Stomach (tissue), 4 donors: ENCODE measurements around the gene KLHL29.

ENCODE experiments used
- POLR2A ChIP-seq, 4 donors: fragments of 450-650 bp; IDR thresholded peaks; one replicate each; pipeline ENCODE4 v1.6.1; 2016; ENCODE audit warnings: antibody characterized with exemption in 4 of 4, control low read depth in 2 of 4, mild to moderate bottlenecking in 1 of 4, moderate library complexity in 1 of 4
- POLR2AphosphoS5 ChIP-seq, 3 donors: sonication (generic); formaldehyde crosslinking; IDR thresholded peaks; one replicate each; pipeline ENCODE4 v1.6.1; 2016; ENCODE audit warnings: antibody characterized with exemption in 3 of 3
- TF ChIP-seq, protein P1 (sequence below), 7 experiments: fragments of 450-650 bp in 4 of 7; fragments of 200-600 bp in 3 of 7; sonication (generic) in 3 of 7; IDR thresholded peaks; one replicate each; pipeline ENCODE4 v1.5.1; 2016 to 2019; ENCODE audit warnings: antibody characterized with exemption in 7 of 7, control low read depth in 2 of 7, mild to moderate bottlenecking in 1 of 7

GRCh38 chr2:23657371-23657770 lies 272.4 kb downstream of the KLHL29 start:
- TF ChIP-seq POLR2A (IDR thresholded peaks at IDR 0.05), result no peak
- TF ChIP-seq, protein P1, sequence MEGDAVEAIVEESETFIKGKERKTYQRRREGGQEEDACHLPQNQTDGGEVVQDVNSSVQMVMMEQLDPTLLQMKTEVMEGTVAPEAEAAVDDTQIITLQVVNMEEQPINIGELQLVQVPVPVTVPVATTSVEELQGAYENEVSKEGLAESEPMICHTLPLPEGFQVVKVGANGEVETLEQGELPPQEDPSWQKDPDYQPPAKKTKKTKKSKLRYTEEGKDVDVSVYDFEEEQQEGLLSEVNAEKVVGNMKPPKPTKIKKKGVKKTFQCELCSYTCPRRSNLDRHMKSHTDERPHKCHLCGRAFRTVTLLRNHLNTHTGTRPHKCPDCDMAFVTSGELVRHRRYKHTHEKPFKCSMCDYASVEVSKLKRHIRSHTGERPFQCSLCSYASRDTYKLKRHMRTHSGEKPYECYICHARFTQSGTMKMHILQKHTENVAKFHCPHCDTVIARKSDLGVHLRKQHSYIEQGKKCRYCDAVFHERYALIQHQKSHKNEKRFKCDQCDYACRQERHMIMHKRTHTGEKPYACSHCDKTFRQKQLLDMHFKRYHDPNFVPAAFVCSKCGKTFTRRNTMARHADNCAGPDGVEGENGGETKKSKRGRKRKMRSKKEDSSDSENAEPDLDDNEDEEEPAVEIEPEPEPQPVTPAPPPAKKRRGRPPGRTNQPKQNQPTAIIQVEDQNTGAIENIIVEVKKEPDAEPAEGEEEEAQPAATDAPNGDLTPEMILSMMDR (IDR thresholded peaks at IDR 0.05), result no peak
- TF ChIP-seq POLR2AphosphoS5 (IDR thresholded peaks at IDR 0.05), result no peak
